Measurements from ENCODE around the gene ATG9A. TPM values are rescaled to one million over a fixed set of nuclear protein-coding genes. Genes with fewer than 3 reads are reported as not detected.

Gene ATG9A
- total RNA-seq, 1 donor from 2014 or later, result 82.8 TPM

GRCh38 chr2:219214141-219214540 lies 15.3 kb downstream of the ATG9A start:
- Mint-ChIP-seq H3K9me3 (ENCODE audit: low read depth) (no peaks in the 10 kb centered on the region), H3K4me3 (ENCODE audit: unreplicated experiment) (no peak overlapping the region), H3K4me1 (ENCODE audit: low read depth) (peaks cover 17% of the 10 kb centered on the region), H3K36me3 (ENCODE audit: low read depth) (peaks cover 17% of the 10 kb centered on the region), H3K27ac (ENCODE audit: unreplicated experiment) (no peak overlapping the region), H3K27me3 (ENCODE audit: low read depth) (no peaks in the 10 kb centered on the region)
- TF ChIP-seq, protein P1, sequence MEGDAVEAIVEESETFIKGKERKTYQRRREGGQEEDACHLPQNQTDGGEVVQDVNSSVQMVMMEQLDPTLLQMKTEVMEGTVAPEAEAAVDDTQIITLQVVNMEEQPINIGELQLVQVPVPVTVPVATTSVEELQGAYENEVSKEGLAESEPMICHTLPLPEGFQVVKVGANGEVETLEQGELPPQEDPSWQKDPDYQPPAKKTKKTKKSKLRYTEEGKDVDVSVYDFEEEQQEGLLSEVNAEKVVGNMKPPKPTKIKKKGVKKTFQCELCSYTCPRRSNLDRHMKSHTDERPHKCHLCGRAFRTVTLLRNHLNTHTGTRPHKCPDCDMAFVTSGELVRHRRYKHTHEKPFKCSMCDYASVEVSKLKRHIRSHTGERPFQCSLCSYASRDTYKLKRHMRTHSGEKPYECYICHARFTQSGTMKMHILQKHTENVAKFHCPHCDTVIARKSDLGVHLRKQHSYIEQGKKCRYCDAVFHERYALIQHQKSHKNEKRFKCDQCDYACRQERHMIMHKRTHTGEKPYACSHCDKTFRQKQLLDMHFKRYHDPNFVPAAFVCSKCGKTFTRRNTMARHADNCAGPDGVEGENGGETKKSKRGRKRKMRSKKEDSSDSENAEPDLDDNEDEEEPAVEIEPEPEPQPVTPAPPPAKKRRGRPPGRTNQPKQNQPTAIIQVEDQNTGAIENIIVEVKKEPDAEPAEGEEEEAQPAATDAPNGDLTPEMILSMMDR (IDR thresholded peaks at IDR 0.05), result no peak
- DNase-seq (ENCODE audit: low spot score), result no peak

DNA sequence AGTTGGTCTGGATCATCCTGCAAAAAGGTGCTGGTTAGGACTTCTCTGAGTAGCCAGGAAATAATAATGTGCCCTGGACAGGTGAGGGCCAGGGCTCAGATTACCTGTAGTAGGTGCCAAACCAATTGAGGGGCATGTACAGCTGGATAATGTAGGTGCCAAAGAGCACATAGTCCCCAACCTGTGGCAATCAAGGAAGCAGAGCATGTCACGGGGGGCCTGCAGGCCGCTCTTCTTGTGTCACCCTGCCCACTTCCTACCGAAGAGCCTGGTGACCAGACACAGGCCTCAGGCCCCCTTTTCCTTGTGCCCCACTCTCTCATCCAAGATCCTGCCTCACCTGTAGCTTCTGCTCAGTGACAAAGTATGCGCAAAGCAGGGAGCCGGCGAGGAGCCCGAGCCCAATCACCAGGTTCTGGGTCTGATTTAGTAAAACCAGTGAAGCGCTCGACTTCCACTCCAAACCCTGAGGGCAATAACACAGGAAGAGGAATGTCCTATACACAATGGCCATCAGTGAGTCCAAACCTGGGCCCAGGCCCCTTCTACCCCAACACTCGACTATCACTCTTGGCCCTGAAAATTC lies 15.9 kb downstream of the ATG9A start:
- Mint-ChIP-seq H3K4me3 (ENCODE audit: unreplicated experiment) (no peak overlapping the region), H3K4me1 (ENCODE audit: low read depth) (peaks cover 18% of the 10 kb centered on the region), H3K9me3 (ENCODE audit: low read depth) (no peaks in the 10 kb centered on the region), H3K27me3 (ENCODE audit: low read depth) (no peaks in the 10 kb centered on the region), H3K36me3 (ENCODE audit: low read depth) (peaks cover 17% of the 10 kb centered on the region), H3K27ac (ENCODE audit: unreplicated experiment) (no peak overlapping the region)
- DNase-seq (ENCODE audit: low spot score), result no peak
- TF ChIP-seq, protein P1 (IDR thresholded peaks at IDR 0.05), result no peak

- peaks cover 23% of the 10 kb centered on the region for H3K4me1 Mint-ChIP-seq (ENCODE audit: low read depth)
- TF ChIP-seq, protein P1 (IDR thresholded peaks at IDR 0.05), result no peak
- H3K27me3 Mint-ChIP-seq (ENCODE audit: low read depth), result no peaks in the 10 kb centered on the region
- H3K4me3 Mint-ChIP-seq (ENCODE audit: unreplicated experiment), result no peak overlapping the region
- H3K36me3 Mint-ChIP-seq (ENCODE audit: low read depth), result peaks cover 17% of the 10 kb centered on the region
- no peak for DNase-seq (ENCODE audit: low spot score)
- H3K27ac Mint-ChIP-seq (ENCODE audit: unreplicated experiment), result no peak overlapping the region
- no peaks in the 10 kb centered on the region for H3K9me3 Mint-ChIP-seq (ENCODE audit: low read depth)
Observed at GRCh38 chr2:219213026-219213415, 16.4 kb downstream of the ATG9A start.

GRCh38 chr2:219210886-219211362 lies 18.5 kb downstream of the ATG9A start:
- peak overlapping the region; percentile 49 for H3K27ac Mint-ChIP-seq (ENCODE audit: unreplicated experiment)
- no peaks in the 10 kb centered on the region for H3K27me3 Mint-ChIP-seq (ENCODE audit: low read depth)
- no peaks in the 10 kb centered on the region for H3K9me3 Mint-ChIP-seq (ENCODE audit: low read depth)
- H3K4me1 Mint-ChIP-seq (ENCODE audit: low read depth), result peaks cover 26% of the 10 kb centered on the region
- DNase-seq (ENCODE audit: low spot score), result no peak
- TF ChIP-seq, protein P1 (IDR thresholded peaks at IDR 0.05), result no peak
- H3K4me3 Mint-ChIP-seq (ENCODE audit: unreplicated experiment), result no peak overlapping the region
- H3K36me3 Mint-ChIP-seq (ENCODE audit: low read depth), result peaks cover 17% of the 10 kb centered on the region

DNA sequence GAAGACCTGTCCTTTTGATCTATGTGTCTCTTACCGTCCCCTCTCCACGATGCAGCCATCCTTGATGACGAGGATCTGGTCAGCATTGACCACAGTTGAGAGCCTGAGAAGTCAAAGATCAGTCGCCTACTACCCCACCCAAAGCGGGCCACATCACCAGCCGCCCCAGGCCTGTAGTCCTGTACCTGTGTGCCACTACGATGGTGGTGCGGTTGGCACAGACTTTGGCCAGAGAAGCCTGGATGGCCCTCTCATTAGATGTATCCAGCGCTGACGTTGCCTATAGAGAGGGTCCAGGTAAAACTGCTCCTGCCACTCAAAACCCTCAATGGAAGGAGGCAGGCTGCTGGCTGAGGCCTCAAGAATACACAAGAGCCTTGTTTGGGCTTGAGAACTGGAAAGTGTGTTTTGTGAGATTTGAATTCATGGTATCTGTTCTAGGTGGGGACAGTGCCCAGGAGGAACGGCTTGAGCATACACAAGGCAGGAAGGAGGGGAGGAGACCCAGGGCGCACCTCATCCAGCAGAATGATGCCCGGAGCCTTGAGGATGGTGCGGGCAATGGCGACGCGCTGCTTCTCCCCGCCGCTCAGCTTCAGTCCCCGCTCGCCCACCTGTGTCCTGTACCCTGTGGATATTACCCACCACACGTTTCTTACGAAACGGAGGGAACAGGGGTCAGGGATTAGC lies 19.1 kb downstream of the ATG9A start:
- peak overlapping the region; percentile 8 for H3K27ac Mint-ChIP-seq (ENCODE audit: unreplicated experiment)
- TF ChIP-seq, protein P1 (IDR thresholded peaks at IDR 0.05), result no peak

More for the DNA sequence above, 19.1 kb downstream of the ATG9A start:
- no peak overlapping the region for H3K4me3 Mint-ChIP-seq (ENCODE audit: unreplicated experiment)
- H3K27me3 Mint-ChIP-seq (ENCODE audit: low read depth), result no peaks in the 10 kb centered on the region
- H3K9me3 Mint-ChIP-seq (ENCODE audit: low read depth), result no peaks in the 10 kb centered on the region
- peaks cover 17% of the 10 kb centered on the region for H3K36me3 Mint-ChIP-seq (ENCODE audit: low read depth)
- H3K4me1 Mint-ChIP-seq (ENCODE audit: low read depth), result peaks cover 26% of the 10 kb centered on the region
- DNase-seq (ENCODE audit: low spot score), result no peak
